HEK293T (cell line): ENCODE results near the gene HYKK.

Experiments used
- ARNT ChIP-seq: fragments of 450-650 bp; IDR thresholded peaks from 2 replicates; pipeline ENCODE4 v1.6.1; 2017; ENCODE audit warnings: mild to moderate bottlenecking
- BHLHE40 ChIP-seq: fragments of 450-650 bp; IDR thresholded peaks from 2 replicates; pipeline ENCODE4 v1.6.1; 2016; ENCODE audit warnings: mild to moderate bottlenecking, moderate library complexity, borderline replicate concordance
- CTBP1 ChIP-seq: fragments of 450-650 bp; IDR thresholded peaks from 2 replicates; pipeline ENCODE4 v1.6.1; 2016; ENCODE audit warnings: borderline replicate concordance
- ELF4 ChIP-seq: fragments of 450-650 bp; IDR thresholded peaks from 2 replicates; pipeline ENCODE4 v1.6.1; 2017; ENCODE audit warnings: antibody characterized with exemption
- FOXA1 ChIP-seq: fragments of 450-650 bp; IDR thresholded peaks from 2 replicates; pipeline ENCODE4 v1.6.1; 2016; ENCODE audit warnings: mild to moderate bottlenecking
- FOXM1 ChIP-seq: fragments of 450-650 bp; IDR thresholded peaks from 2 replicates; pipeline ENCODE4 v1.6.1; 2017; ENCODE audit warnings: mild to moderate bottlenecking, borderline replicate concordance
- HDGF ChIP-seq: fragments of 450-650 bp; IDR thresholded peaks from 2 replicates; pipeline ENCODE4 v1.6.1; 2017; ENCODE audit warnings: antibody characterized with exemption, borderline replicate concordance
- NFRKB ChIP-seq: fragments of 450-650 bp; IDR thresholded peaks from 2 replicates; pipeline ENCODE4 v1.6.1; 2016; ENCODE audit warnings: mild to moderate bottlenecking, moderate library complexity
- SP1 ChIP-seq: fragments of 450-650 bp; IDR thresholded peaks from 2 replicates; pipeline ENCODE4 v1.6.1; 2017
- SUZ12 ChIP-seq: fragments of 450-650 bp; IDR thresholded peaks from 2 replicates; pipeline ENCODE4 v1.6.1; 2016; ENCODE audit warnings: mild to moderate bottlenecking
- TARDBP ChIP-seq: fragments of 450-650 bp; IDR thresholded peaks from 2 replicates; pipeline ENCODE4 v1.6.1; 2016

- TF ChIP-seq SUZ12, result no peak
- TF ChIP-seq BHLHE40, result no peak
- no peak for TF ChIP-seq TARDBP
- no peak for TF ChIP-seq FOXM1
- no peak for TF ChIP-seq CTBP1
- no peak for TF ChIP-seq NFRKB
- TF ChIP-seq SP1, result no peak
- TF ChIP-seq HDGF, result no peak
- TF ChIP-seq ELF4, result no peak
- TF ChIP-seq FOXA1, result no peak
- no peak for TF ChIP-seq ARNT
These were observed 28.8 kb downstream of the HYKK start for GRCh38 chr15:78536134-78536533.
